GM12801 (cell line): Measurements from ENCODE around the gene ZDHHC11B.

Experiments used
- TF ChIP-seq, protein P1 (sequence below): IDR thresholded peaks from one replicate; pipeline ENCODE4 v1.5.1; 2011; ENCODE audit warnings: control low read depth; ENCODE audit not compliant: insufficient read length; ENCODE audit errors: extremely low read depth

ZDHHC11B gene

DNA sequence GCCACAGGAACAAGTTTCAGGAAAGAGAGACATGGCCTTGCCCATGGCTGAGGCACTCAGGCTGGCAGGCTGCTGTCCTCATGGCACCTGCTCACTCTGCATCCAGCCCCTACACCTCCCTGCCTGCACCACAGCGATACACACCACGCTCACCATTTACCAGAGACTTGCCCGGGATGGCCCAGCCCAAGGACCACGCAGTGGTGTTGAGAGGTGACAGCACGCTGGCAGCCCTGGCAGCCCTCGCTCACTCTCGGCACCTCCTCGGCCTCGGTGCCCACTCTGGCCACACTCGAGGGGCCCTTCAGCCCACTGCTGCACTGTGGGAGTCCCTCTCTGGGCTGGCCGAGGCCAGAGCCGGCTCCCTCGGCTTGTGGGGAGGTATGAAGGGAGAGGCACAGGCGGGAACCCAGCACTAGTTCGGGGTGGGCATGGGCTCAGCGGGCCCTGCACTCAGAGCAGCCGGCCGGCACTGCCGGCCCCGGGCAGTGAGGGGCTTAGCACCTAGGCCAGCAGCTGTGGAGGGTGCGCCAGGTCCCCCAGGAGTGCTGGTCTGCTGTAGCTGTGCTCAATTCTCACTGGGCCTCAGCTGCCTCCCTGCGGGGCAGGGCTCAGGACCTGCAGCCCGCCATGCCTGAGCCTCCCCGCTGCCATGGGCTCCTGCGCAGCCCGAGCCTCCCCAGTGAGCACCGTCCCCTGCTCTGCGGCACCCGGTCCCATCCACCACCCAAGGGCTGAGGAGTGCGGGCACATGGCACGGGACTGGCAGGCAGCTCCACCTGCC lies 20.3 kb downstream of the ZDHHC11B start:
- TF ChIP-seq, protein P1, sequence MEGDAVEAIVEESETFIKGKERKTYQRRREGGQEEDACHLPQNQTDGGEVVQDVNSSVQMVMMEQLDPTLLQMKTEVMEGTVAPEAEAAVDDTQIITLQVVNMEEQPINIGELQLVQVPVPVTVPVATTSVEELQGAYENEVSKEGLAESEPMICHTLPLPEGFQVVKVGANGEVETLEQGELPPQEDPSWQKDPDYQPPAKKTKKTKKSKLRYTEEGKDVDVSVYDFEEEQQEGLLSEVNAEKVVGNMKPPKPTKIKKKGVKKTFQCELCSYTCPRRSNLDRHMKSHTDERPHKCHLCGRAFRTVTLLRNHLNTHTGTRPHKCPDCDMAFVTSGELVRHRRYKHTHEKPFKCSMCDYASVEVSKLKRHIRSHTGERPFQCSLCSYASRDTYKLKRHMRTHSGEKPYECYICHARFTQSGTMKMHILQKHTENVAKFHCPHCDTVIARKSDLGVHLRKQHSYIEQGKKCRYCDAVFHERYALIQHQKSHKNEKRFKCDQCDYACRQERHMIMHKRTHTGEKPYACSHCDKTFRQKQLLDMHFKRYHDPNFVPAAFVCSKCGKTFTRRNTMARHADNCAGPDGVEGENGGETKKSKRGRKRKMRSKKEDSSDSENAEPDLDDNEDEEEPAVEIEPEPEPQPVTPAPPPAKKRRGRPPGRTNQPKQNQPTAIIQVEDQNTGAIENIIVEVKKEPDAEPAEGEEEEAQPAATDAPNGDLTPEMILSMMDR = no peak

DNA sequence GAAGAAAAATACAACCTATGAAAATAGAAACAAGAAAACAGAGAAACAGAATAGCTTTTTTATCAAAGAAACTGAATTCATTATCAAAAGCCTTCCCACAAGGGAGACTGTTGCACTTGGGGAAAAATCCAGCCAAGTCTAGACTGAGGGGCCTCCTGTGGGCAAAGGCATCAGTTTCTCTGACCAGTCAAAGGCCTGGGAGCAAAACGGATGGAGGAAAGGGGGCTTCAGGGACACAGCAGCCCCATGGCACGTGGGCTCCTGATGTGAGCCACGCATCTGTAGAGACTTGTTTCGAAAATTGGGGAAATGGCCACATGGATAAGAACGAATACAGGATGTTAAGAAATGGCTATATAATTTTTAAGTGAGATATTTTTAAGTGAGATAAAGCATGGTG lies 21.1 kb downstream of the ZDHHC11B start:
- TF ChIP-seq, protein P1 = no peak

GRCh38 chr5:761854-762710 lies 22.4 kb downstream of the ZDHHC11B start:
- TF ChIP-seq, protein P1 = no peak

DNA sequence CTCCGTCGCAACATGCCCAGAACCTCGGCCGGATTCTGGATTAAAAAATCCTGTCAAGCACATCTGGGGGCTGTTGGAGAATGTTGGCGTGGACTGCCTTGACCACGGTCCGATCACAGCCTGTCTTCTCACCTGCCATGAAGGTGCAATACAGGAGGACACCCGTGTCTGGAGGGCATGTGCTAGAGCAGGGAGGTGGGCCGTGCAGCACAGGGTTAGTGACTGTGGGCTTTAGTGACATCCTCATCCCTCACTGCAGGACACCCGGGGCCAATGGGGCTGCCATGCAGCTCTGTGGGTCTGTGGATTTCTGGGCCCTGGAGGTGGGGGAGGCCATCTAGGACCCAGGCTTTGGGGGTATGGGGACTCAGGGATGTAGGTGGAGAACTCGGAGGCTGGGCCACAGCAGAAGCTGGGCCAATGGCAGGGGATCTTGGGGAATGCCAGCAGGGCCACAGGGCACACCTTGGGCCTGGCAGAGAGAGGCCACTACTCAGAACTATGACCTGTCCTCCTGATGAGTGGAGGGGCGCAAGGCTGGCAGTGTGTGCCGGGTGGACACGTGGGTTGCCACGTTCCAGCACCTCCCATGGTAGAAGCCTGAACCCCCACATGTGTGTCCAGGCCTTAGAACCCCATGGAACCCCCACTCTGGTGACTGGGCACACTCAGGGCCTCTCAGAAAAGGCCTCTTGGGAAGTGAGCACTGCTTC lies 23.3 kb downstream of the ZDHHC11B start:
- TF ChIP-seq, protein P1 = no peak

- TF ChIP-seq, protein P1 = no peak
Observed at GRCh38 chr5:760363-761058, 24.0 kb downstream of the ZDHHC11B start.

DNA sequence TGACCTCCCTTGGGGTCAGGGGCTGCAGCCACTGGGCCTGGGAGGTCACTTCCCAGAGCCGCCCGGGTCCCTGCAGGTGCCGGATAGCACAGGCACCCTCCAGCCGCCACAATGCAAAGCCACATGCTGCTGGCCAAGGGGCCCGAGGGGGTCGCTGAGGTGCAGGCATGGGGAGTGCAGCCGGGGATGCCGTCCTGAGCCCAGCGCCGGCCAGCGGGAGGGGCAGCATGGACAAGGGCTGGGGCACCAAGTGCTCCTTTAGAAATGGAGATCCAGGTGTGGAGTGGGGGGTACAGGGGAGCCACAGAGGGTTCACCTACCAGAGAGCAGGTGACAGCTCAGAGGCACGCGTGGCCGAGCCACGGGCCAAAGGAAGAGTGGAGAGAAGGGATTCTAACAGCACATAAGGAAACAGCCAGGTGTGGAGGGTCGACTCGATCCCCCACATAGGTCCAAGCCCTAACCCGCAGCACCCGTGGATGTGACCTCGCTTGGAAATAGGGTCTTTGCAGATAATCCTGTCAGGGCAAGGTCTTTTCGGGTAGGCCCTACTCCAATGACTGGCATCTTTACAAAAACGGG lies 24.7 kb downstream of the ZDHHC11B start:
- TF ChIP-seq, protein P1 = no peak
